Hematopoietic multipotent progenitor cell treated with erythropoietin and hydrocortisone succinate and interleukin-3 and kit ligand, for 17 days (in vitro differentiated cells): ENCODE data around the gene NECAB2.
"Not testable (repeated sequence)": the region's sequence is repeated elsewhere in the genome, so short reads cannot be mapped to it uniquely, and the experiment has no call there.

Source experiments
- DNase-seq: peaks from one replicate; pipeline ENCODE4 v3.0.0-alpha.2; 2015; ENCODE audit warnings: low spot score

NECAB2 gene

GRCh38 chr16:83936581-83937165 is 31.4 kb upstream of the NECAB2 start:
- DNase-seq = no peak

- DNase-seq = no peak
Observed at GRCh38 chr16:83937267-83937666, 30.8 kb upstream of the NECAB2 start.

DNA sequence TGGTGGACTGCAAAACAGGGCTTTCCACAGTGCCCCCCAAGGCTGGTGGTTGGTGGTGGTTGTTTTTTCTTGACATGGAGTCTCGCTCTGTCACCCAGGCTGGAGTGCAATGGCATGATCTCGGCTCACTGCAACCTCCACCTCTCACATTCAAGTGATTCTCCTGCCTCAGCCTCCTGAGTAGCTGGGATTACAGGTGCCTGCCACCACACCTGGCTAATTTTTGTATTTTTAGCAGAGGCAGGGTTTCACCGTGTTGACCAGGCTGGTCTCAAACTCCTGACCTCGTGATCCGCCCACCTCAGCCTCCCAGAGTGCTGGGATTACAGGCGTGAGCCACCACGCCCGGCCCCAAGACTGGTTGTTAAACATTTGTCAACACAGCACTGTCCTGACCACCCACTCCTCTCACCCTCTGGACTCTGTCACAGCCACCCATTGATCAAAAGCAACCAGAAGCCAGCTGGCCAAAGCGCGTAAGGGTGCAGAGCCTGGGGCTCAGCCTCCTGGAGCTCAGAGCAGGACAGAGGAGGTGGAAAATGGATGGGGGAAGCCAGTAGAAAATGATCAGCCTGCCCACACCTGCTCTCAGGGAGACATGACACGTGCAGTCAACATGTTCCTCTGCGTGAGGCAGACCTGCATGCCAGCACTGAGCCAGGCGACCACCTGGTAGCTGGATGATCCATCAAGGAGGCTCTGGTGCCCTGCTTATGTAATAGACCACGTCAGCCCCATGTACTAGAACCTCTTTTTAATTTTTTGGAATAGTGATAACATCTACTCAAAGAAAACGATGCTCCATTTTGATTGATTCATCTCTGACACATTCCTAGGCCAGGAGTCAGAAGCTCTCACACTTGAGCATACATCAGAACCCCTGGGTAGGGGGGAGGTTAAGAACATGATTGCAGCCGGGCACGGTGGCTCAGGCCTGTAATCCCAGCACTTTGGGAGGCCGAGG is 29.8 kb upstream of the NECAB2 start:
- no peak for DNase-seq

DNA sequence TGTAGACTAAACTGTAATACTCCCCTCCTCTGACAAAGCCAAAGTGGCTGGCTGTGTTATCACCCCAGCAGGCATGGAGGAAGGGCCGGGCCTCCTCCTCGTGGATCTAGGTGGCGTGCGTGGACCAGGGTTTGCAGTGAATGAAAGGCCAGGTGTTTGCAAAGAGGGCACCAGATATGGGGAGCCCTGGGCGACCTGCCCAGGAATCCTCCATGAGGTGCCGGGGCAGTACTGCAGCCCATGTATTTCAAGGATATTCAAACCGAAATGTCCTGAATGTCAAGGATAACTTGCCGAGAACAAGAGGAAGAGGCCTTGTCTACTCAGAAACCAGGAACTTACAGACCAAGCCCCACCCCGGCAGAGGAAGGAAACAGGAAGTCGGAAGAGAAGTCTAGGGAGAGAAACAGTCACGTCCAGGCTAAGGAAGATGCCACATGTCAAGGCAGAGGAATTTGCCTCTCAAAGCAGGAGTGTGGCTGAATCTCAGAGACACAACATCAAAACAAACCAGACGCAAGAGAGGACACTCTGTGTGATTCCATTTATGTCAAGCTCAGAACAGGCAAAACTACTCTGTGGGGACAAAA is 28.7 kb upstream of the NECAB2 start:
- DNase-seq = no peak

- no peak for DNase-seq
Observed at GRCh38 chr16:83940119-83940518, 27.9 kb upstream of the NECAB2 start.

DNA sequence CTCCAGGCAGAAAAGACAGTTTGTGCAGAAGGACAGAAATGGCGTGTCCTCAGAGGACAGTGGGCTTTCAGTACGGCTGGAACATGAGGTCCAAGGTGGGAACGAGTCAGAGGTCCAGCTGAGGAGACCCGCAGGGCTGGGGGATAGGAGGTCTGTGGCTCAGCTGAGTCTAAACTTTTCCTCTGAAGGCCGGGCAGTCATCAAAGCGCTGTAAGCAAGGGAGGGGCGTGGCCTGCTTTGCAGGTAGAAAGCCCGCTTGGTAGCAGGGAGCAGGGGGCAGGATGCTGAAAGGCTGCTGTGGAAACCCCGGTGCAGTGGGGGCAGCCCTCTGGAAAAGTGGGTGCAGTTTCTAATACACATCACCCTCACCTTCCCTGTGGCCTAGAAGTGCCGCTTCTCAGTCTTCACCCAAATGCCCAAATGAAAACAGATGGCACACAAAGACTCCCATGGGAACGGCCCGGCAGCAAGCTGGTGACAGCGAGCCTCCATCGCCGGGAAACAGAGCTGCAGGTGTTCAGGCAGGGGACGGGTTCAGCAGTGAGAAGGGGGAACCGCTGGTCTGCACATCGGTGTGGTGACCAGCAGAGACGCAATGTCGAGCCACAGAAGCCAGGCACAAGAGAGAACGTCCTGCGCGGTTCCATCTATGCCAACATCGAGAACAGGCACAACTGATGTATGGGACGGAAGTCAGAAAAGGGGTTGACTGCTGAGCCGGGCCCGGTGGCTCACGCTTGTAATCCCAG is 27.2 kb upstream of the NECAB2 start:
- DNase-seq = no peak

DNA sequence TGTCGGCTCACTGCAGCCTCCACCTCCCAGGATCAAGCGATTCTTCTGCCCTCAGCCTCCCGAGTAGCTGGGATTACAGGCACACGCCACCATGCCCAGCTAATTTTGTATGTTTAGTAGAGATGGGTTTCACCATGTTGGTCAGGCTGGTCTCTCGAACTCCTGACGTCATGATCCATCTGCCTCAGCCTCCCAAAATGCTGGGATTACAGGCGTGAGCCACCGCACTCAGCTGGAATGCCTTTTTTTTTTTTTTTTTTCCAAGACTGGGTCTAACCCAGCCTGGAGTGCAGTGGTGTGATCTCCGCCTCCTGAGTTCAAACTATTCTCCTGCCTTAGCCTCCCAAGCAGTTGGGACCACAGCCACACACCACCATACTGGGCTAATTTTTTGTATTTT is 26.5 kb upstream of the NECAB2 start:
- not testable (repeated sequence) for DNase-seq

DNA sequence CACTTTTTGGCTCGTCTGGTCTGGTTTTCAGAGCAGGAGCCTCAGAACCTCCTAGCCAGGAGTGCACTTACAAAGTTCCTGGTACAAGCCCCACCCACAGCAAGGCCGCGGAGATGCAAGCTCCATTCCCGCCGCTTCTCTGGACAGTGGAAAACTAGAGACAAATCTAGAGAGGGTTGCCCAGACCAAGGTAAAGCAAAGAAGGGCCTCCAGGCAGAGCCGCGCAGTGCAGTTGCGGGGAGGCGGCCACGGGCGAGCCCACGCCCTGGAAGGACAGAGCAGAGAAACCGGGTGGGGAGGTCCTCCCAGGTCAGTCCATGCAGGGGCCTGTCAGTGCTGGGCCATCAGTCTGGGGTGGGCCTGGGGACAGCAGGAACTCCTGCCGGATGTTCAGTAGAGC is 26.0 kb upstream of the NECAB2 start:
- DNase-seq = no peak

GRCh38 chr16:83942815-83943515 is 25.1 kb upstream of the NECAB2 start:
- no peak for DNase-seq

GRCh38 chr16:83943516-83944050 is 24.5 kb upstream of the NECAB2 start:
- no peak for DNase-seq

DNA sequence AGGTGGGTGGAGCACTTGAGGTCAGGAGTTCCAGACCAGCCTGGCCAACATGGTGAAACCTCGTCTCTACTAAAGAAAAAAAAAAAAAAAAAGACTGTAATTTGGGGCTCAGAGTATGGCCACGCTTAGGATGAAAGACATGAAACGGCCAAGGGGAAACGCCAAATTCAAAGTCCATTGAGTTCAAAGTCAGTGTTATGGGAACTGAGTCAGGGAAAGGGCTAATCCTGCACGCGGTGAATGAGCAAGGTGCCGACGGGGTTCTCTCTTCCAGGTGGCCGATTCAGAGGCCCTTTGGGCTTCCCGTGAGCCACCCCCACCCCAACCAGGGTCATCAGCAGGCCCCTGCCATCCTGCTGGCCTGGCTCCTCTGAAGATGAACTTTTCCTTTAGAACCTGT is 22.5 kb upstream of the NECAB2 start:
- no peak for DNase-seq

DNA sequence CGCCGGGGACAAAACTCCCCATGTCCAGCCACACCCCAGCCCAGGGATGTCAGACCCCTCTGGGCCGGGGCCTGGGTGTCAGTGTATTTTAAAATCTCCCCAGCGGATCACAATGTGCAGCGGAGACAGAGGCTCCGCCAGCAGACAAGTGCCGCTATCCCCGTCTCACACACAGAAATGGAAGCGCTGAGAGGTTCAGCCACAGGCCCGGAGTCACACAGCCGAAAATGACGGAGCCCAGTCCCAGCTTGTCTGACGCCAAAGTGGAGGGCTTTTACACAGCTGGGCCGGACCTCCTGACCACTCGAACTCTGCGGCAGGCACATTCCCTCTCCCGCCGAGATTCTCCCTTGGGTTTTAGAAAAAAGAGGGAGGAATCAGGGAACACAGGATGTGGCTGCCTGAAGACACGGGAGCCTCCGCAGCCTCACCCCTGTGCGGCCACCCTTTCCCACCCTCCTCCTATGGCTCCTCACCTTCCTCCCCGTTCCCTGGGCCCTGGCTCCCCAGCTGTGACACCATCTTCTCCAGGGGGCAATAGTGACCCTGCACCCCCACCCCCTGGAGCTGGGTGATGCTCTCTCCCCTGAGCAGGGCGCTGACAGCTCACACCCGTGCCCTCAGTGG is 21.8 kb upstream of the NECAB2 start:
- no peak for DNase-seq

GRCh38 chr16:83946781-83947566 is 21.1 kb upstream of the NECAB2 start:
- DNase-seq = no peak

DNA sequence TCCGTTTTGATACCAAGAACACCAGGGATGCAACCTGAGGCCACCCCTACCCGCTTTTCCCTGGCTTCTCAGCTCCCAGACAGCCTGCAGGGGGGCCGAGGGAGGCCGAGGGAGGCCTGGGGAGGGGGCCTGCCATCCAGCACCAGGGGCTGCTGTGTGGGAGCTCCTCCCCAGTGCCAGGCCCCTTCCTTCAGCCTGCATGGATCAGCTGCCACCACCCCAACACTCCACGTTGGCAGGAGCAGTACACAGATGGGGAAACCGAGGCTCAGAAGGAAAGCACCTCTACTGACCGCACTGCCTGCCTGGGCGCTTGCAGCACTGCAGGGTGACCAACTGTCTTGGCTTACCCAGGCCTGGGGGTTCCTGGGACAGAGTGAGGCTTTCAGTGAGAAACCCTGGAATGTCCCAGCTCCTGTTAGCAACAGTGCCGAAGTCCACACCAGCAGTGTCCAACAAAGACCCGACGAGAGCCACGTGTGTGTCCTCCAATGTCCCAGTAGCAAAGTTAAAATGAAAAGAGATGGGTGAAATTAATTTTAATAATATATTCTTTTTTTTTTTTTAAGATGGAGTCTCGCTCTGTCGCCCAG is 20.3 kb upstream of the NECAB2 start:
- DNase-seq = no peak

- DNase-seq = no peak
Observed at GRCh38 chr16:83948914-83949723, 18.9 kb upstream of the NECAB2 start.

- DNase-seq = no peak
Observed at GRCh38 chr16:83949724-83950001, 18.4 kb upstream of the NECAB2 start.

DNA sequence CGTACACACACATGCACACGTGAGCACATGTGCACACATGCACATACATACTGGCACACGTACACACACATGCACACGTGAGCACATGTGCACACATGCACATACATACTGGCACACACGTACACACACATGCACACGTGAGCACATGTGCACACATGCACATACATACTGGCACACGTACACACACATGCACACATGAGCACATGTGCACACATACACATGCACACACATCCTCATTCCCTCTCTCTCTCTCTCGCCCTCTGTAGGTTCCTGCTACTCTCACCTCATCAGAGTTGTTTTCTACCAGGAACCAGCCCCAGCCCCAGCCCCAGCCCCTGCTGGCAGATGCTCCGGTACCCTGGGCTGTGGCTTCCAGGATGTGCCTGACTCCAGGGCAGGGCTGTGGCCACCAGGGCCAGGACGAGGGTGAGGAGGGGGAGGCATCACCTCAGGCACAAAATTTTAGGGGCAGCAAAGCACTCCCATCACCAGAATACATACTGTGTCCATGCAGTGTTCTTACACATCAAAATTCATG is 17.1 kb upstream of the NECAB2 start:
- not testable (repeated sequence) for DNase-seq

DNA sequence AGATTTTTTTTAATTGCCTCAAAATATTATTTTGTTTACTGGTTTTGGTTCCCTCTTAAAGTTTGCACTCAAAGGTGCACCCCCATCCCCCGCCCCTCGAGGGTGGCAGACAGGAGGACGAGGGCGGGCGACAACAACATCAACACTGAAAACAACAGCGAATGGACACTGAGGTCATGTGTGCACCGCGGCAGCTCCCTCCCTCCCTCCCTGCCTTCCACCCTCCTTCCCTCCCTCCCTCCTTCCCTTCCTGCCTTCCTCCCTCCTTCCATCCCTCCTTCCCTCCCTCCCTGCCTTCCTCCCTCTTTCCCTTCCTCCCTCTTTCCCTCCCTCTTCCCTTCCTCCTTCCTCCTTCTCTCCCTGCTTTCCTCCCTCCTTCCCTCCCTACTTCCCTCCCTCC is 16.5 kb upstream of the NECAB2 start:
- no peak for DNase-seq

GRCh38 chr16:83952587-83952939 is 15.5 kb upstream of the NECAB2 start:
- DNase-seq = no peak
